Naive thymus-derived CD4-positive, alpha-beta T cell (primary cell): ENCODE results near the gene AMDHD2. TPM values are rescaled to one million over a fixed set of nuclear protein-coding genes. Genes with fewer than 3 reads are reported as not detected.

Source experiments
- ATAC-seq: fragments of 150-1000 bp; cut with Tn5 transposase; 2 replicates; pipeline ENCODE4 v1.10.0; 2021; ENCODE audit warnings: mild to moderate bottlenecking, moderate library complexity
- CTCF ChIA-PET: fragments of 350-600 bp; sonication (Branson Sonifier 250); formaldehyde crosslinking; loops from one replicate; lab custom pipeline; 2021; ENCODE audit warnings: antibody characterized with exemption; lab: Charles Lee
- POLR2A ChIA-PET: fragments of 350-600 bp; sonication (Branson Sonifier 250); formaldehyde crosslinking; loops from one replicate; lab custom pipeline; 2021; ENCODE audit warnings: antibody characterized with exemption, inconsistent platforms; lab: Charles Lee
- DNase-seq, 9 donors: peaks; one replicate each; pipeline versions ENCODE4 v3.0.0 to v3.0.0-alpha.2; 2020 to 2022; ENCODE audit warnings: mixed read lengths in 1 of 9
- H3K27ac ChIP-seq: one replicate; pipeline ENCODE4 v1.7.0; 2013; ENCODE audit warnings: mild to moderate bottlenecking, low read depth, low read length, moderate library complexity
- H3K27me3 ChIP-seq, 2 donors: one replicate each; pipeline ENCODE4 v1.7.0; 2013; ENCODE audit warnings: low read length in 2 of 2, mild to moderate bottlenecking in 2 of 2, moderate library complexity in 2 of 2; ENCODE audit not compliant: control insufficient read depth in 2 of 2, insufficient read depth in 2 of 2
- H3K36me3 ChIP-seq, 3 experiments: 1 replicate in 2 of 3; 2 replicates in 1 of 3; pipeline ENCODE4 v1.7.0; 2013; ENCODE audit warnings: low read length in 3 of 3, mild to moderate bottlenecking in 3 of 3, moderate library complexity in 1 of 3; ENCODE audit not compliant: insufficient read depth in 3 of 3, control insufficient read depth in 2 of 3
- H3K4me1 ChIP-seq, 2 donors: one replicate each; pipeline ENCODE4 v1.7.0; 2013; ENCODE audit warnings: low read length in 2 of 2, mild to moderate bottlenecking in 2 of 2, moderate library complexity in 1 of 2; ENCODE audit not compliant: control insufficient read depth in 2 of 2, insufficient read depth in 2 of 2
- H3K4me3 ChIP-seq: 2 replicates; pipeline ENCODE4 v1.7.0; 2013; ENCODE audit warnings: mild to moderate bottlenecking, low read length
- H3K9me3 ChIP-seq, 3 experiments: 1 replicate in 2 of 3; 2 replicates in 1 of 3; pipeline ENCODE4 v1.7.0; 2013; ENCODE audit warnings: low read length in 3 of 3; ENCODE audit not compliant: control insufficient read depth in 2 of 3
- H3K27ac Mint-ChIP-seq, 9 donors: one replicate each; pipeline ENCODE4 v1.8.0; 2020 to 2022; ENCODE audit warnings: mixed read lengths in 9 of 9, mild to moderate bottlenecking in 8 of 9, moderate library complexity in 5 of 9, inconsistent platforms in 2 of 9
- H3K27me3 Mint-ChIP-seq, 5 donors: one replicate each; pipeline ENCODE4 v1.8.0; 2021 to 2022; ENCODE audit warnings: mixed read lengths in 5 of 5, mild to moderate bottlenecking in 1 of 5
- H3K36me3 Mint-ChIP-seq, 5 donors: one replicate each; pipeline ENCODE4 v1.8.0; 2020 to 2022; ENCODE audit warnings: mixed read lengths in 5 of 5, mild to moderate bottlenecking in 3 of 5, inconsistent platforms in 1 of 5
- H3K4me1 Mint-ChIP-seq, 7 donors: one replicate each; pipeline ENCODE4 v1.8.0; 2020 to 2022; ENCODE audit warnings: mixed read lengths in 7 of 7, mild to moderate bottlenecking in 3 of 7, inconsistent platforms in 1 of 7
- H3K4me3 Mint-ChIP-seq, 10 donors: one replicate each; pipeline ENCODE4 v1.8.0; 2020 to 2022; ENCODE audit warnings: mild to moderate bottlenecking in 10 of 10, mixed read lengths in 10 of 10, moderate library complexity in 6 of 10, inconsistent platforms in 2 of 10
- H3K9me3 Mint-ChIP-seq, 11 donors: one replicate each; pipeline ENCODE4 v1.8.0; 2020 to 2022; ENCODE audit warnings: mixed read lengths in 11 of 11, mild to moderate bottlenecking in 4 of 11, inconsistent platforms in 1 of 11, moderate library complexity in 1 of 11
- intact Hi-C, 2 donors: fragments of 100-400 bp; cut with micrococcal nuclease; formaldehyde crosslinking; loops; one replicate each; pipeline ENCODE4 v1.15.1; 2023
- polyA plus RNA-seq, 2 donors: library from polyadenylated mRNA; unstranded; fragments of 300-500 nt; fragmentation: Illumina TruSeq; gene quantifications; one replicate each; pipeline ENCODE4 v1.2.3, GENCODE V29; 2021
- total RNA-seq, 6 experiments: library from RNA in 5 of 6; stranded (reverse) in 5 of 6; gene quantifications; 1 replicate in 5 of 6; 2 replicates in 1 of 6; pipeline ENCODE4 v1.2.3 and lab custom pipeline; 2021 to 2026

The AMDHD2 gene
- total and polyA plus RNA-seq, 7 experiments from 2014 or later, result 15.0 to 258 (median 102) TPM

DNA sequence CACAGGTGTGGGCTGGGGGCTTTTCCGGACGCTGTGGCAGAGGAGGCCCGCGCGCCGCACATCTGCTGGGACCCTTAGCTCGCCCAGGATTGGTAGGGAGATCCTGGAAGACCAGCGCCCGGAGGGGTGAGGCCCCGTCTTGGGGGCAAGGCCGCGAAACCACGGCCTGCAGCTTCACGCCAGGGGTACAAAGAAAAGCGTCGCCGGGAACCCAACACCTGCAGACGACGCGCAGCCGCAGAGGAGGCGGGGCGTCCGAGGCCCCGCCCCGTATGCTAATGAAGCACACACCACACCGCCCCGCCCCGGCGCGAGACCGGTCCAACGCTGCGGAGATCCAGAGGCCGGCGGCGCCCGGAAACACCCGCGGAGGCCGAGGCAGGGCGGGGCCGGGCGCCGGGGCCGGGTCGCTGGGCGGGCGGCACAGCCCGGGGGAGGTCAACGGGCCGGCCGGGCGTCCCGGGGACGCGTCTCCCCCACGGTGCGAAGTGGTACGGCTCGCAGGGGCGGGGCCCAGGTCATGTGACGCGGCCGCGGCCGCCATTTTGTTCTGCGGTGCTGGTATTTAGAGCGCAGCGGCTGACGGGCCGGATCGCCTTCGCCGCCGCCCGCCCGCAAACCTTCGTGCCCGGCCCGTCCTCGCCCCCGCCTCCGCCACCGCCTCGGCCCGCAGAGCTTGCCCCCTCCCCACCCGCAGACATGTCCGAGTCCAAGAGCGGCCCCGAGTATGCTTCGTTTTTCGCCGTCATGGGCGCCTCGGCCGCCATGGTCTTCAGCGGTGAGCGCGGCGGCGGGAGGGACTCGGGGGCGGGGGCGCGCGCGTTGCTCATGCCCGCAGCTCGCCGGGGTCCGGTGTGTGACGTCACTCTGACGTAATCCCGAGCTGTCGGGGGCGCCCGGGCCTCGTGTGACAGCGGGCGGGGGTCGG lies 6.5 kb upstream of the AMDHD2 start, which contains the start of gene ATP6V0C:
TSS of gene ATP6V0C (plus strand) at position 548 of the 928 bp plus-strand sequence. CDS start at position 700, 152 bp downstream.
- peak; percentile 87 for ATAC-seq
- Histone ChIP-seq H3K4me3 (peak within 1 kb of the TSS; percentile 71), H3K36me3 (peaks cover 0 to 15% (median 0%) of the 10 kb centered on the region in 3 experiments), H3K9me3 (no peaks in the 10 kb centered on the region), H3K27me3 (no peaks in the 10 kb centered on the region), H3K4me1 (peaks cover 31 to 44% of the 10 kb centered on the region in 2 donors), H3K27ac (peak within 1 kb of the TSS; percentile 100)
- H3K4me1 Mint-ChIP-seq, result peaks cover 36 to 60% (median 48%) of the 10 kb centered on the region in 7 donors
- intact Hi-C loops, result loop anchor here (1.0 to 10.0 kb wide), 9 partner anchors 19 to 1021 kb away; partner anchors contain the start of genes RNPS1 (in 2 of the 2), CCNF (in 1 of the 2), E4F1 (in 1 of the 2) and MSRB1 (in 1 of the 2)
- peak; percentile 89 to 98 (median 94) for DNase-seq
- peaks cover 0 to 3% (median 0%) of the 10 kb centered on the region in 5 donors for H3K27me3 Mint-ChIP-seq
- POLR2A ChIA-PET, result interaction anchor here (0.5 to 5.2 kb wide), 18 partner anchors 12 to 1697 kb away, joined by 3 to 83 read pairs (median 3); partner anchors contain the start of genes CEMP1, KCTD5, PDPK1 and PGP
- CTCF ChIA-PET, result interaction anchor here (0.6 to 0.9 kb wide), 3 partner anchors 19 to 373 kb away, joined by 3 to 7 read pairs (median 3); no protein-coding TSS in a partner anchor
- peak within 1 kb of the TSS; percentile 90 to 98 (median 96) for H3K27ac Mint-ChIP-seq
- no peaks in the 10 kb centered on the region for H3K9me3 Mint-ChIP-seq
- H3K36me3 Mint-ChIP-seq, result peaks cover 0 to 5% (median 3%) of the 10 kb centered on the region in 5 donors
- H3K4me3 Mint-ChIP-seq, result peak within 1 kb of the TSS; percentile 85 to 94 (median 91)

DNA sequence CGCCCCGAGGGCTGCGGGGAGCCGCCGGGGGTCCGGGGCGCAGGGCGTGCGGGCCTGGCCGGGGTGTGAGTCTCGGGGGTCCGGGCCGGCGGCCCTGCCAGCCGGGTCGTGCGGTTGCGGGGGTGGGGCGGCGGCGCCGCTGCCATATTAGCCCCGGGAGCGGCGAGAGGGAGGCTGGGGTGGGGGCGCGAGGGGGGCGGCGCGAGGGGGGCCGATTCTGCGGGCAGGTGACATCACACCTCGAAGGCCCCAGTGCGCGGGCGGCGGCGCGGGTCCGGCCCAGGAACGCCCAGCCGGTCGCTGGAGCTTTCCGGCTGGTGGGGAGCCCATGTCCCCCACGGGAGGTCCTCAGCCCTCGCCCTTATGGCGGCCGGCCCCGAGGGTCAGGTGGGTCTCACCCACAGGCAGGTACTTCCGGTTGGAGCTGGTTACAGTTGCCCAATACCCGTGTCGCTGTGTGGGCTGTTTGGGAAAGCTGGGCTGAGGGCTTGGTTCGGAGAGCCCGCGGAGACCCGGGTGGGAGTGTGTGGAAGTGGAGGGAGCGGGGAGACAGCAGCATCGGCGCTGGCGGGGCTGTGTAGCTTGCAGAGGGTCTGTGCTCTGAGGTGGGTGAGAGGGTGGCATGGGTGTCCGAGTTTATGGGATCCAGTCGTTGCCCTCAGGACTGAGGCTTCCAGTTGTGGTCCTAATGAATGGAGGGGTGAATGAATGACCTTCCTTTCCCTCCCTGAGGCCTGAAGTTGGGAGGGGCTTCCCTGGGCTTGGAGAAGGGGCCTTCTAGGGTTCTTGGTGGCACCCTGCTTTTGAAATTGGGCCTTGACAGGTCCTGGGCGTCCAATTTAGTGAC lies 5.6 kb upstream of the AMDHD2 start:
- H3K36me3 Mint-ChIP-seq, result peaks cover 0 to 5% (median 3%) of the 10 kb centered on the region in 5 donors
- peak overlapping the region; percentile 85 to 94 (median 90) for H3K4me3 Mint-ChIP-seq
- H3K4me1 Mint-ChIP-seq, result peaks cover 41 to 64% (median 56%) of the 10 kb centered on the region in 7 donors
- H3K27ac Mint-ChIP-seq, result peak overlapping the region; percentile 90 to 98 (median 96)
- ChIA-PET POLR2A (interaction anchor here (0.6 to 5.2 kb wide), 14 partner anchors 12 to 733 kb away, joined by 3 to 83 read pairs (median 4); partner anchors contain the start of genes CEMP1, KCTD5, PDPK1 and RPS2), CTCF (interaction anchor here (0.6 kb wide), 3 partner anchors 29 to 1023 kb away, joined by 3 to 7 read pairs (median 6); no protein-coding TSS in a partner anchor)
- intact Hi-C loops, result loop anchor here (5.0 to 10.0 kb wide), 4 partner anchors 290 to 1022 kb away; partner anchors contain the start of genes E4F1 (in 1 of the 2), RPS2 (in 1 of the 2) and TELO2 (in 1 of the 2)
- H3K4me1 ChIP-seq, result peaks cover 31 to 53% of the 10 kb centered on the region in 2 donors
- H3K27me3 ChIP-seq, result no peaks in the 10 kb centered on the region
- H3K9me3 ChIP-seq, result no peaks in the 10 kb centered on the region
- H3K36me3 ChIP-seq, result peaks cover 0 to 20% (median 5%) of the 10 kb centered on the region in 3 experiments
- DNase-seq (peak in 3 of 9 donors; percentile 32 to 49 (median 34)), ATAC-seq (peak; percentile 0)
- H3K27me3 Mint-ChIP-seq, result peaks cover 0 to 3% (median 0%) of the 10 kb centered on the region in 5 donors
- H3K4me3 ChIP-seq, result peak overlapping the region; percentile 71
- H3K9me3 Mint-ChIP-seq, result no peaks in the 10 kb centered on the region
- H3K27ac ChIP-seq, result peak overlapping the region; percentile 100

DNA sequence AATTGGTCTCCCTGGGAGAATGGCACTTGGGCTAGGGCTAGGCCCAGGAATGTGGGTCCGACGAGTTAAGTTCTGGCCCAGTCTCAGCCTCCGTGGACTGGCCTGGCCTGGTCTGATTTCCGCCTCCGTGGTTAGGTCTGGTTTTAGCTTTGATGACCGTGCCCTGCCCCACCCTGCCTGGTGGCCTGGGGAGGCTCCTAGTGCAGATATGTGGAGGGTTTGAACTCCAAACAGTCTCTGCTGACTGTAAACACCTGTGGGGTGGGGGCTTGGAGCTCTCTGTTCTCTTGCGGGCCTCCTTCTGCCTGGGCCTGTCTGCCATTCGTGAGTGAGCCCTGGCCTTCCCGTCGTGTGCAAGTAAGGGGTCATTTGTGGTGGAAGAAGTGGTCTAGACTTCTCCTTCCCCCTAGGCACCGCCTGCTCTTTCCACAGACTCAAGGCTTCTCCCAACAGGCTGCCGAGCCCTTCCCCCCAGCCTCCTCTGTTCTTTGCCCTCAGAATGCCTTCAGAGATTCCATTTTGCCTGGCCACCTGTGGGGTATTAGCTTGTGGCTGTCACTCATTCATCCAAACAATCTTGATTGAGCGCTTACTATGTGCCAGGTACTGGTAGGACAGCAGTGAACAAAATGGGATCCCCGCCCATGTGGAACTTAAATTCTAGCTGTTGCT lies 4.9 kb upstream of the AMDHD2 start:
- Histone ChIP-seq H3K36me3 (peaks cover 0 to 21% (median 6%) of the 10 kb centered on the region in 3 experiments), H3K9me3 (no peaks in the 10 kb centered on the region), H3K4me3 (peak overlapping the region; percentile 71), H3K4me1 (peaks cover 31 to 55% of the 10 kb centered on the region in 2 donors), H3K27me3 (no peaks in the 10 kb centered on the region), H3K27ac (peak overlapping the region; percentile 100)
- DNase-seq (peak in 1 of 9 donors; percentile 11), ATAC-seq (no peak)
- Mint-ChIP-seq H3K4me1 (peaks cover 46 to 65% (median 62%) of the 10 kb centered on the region in 7 donors), H3K4me3 (peak overlapping the region; percentile 81 to 94 (median 90)), H3K27ac (peak overlapping the region; percentile 88 to 97 (median 94)), H3K9me3 (no peaks in the 10 kb centered on the region), H3K27me3 (peaks cover 0 to 3% (median 0%) of the 10 kb centered on the region in 5 donors), H3K36me3 (peaks cover 0 to 9% (median 5%) of the 10 kb centered on the region in 5 donors)
- ChIA-PET CTCF (interaction anchor here (0.6 to 0.7 kb wide), 2 partner anchors 690 to 1024 kb away, joined by 3 to 6 read pairs; no protein-coding TSS in a partner anchor), POLR2A (interaction anchor here (0.6 to 5.2 kb wide), 7 partner anchors 14 to 1829 kb away, joined by 3 to 83 read pairs (median 7); partner anchors contain the start of genes CEMP1, PDPK1, RPS2 and SRRM2)
- intact Hi-C loops, result loop anchor here in 1 of 2 donors (10.0 kb wide), 1 partner anchor 291 kb away; the partner anchor contains the start of gene E4F1

DNA sequence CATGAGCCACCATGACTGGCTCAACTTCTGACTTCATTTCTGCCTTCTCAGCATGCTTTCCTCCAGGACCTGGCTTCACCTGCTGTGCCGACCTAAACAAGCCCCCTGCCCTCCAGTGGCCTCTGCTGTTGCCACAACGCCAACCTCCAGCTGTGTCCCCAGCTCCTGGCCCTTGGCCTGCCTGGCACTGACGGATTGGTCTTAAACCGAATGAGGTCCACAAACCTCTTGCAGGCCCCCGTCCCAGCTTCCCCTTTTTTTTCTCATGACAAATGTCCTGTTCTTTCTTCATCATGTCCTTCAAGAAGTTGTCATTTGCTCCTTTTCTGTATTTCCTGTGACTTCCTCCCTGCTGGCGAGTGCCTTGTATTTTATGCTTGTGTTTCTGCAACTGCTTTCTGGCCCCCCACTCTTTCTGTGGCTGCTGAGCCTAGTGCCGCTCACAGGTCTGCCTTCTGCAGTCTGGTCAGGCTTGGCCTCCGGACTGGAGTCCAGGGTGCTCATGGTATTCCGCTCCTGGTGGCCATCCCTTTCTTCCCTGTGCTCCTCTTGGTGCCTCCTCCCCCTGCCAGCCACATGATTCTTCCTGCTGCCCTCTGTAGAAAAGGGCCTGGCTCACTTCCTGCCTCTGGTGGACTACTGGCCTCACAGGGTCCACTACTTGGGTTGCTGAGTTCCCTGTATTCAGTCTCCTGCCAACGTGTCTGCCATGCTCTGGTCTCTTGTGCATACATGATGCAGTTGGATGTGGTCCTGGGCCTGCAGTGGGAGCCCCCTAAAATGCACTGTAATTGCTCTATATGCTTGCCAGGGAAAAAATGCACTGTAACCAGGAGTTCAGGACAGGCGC lies 3.6 kb upstream of the AMDHD2 start:
- peaks cover 39 to 62% of the 10 kb centered on the region in 2 donors for H3K4me1 ChIP-seq
- Mint-ChIP-seq H3K4me1 (peaks cover 52 to 74% (median 67%) of the 10 kb centered on the region in 7 donors), H3K27me3 (peaks cover 0 to 3% (median 0%) of the 10 kb centered on the region in 5 donors), H3K9me3 (peaks cover 0 to 9% (median 0%) of the 10 kb centered on the region in 11 donors), H3K36me3 (peaks cover 0 to 9% (median 5%) of the 10 kb centered on the region in 5 donors), H3K27ac (peak overlapping the region; percentile 88 to 97 (median 94)), H3K4me3 (peak overlapping the region; percentile 81 to 94 (median 90))
- no peaks in the 10 kb centered on the region for H3K27me3 ChIP-seq
- intact Hi-C loops, result loop anchor here in 1 of 2 donors (10.0 kb wide), 1 partner anchor 292 kb away; the partner anchor contains the start of gene E4F1
- ChIA-PET CTCF (no interaction called here), POLR2A (interaction anchor here (1.6 to 5.2 kb wide), 3 partner anchors 16 to 552 kb away, joined by 7 to 83 read pairs (median 33); partner anchors contain the start of genes CEMP1, PDPK1 and RPS2)
- DNase-seq (peak in 1 of 9 donors; percentile 14), ATAC-seq (no peak)
- H3K27ac ChIP-seq, result peak overlapping the region; percentile 100
- no peaks in the 10 kb centered on the region for H3K9me3 ChIP-seq
- H3K4me3 ChIP-seq, result peak overlapping the region; percentile 4
- H3K36me3 ChIP-seq, result peaks cover 0 to 21% (median 6%) of the 10 kb centered on the region in 3 experiments
